Suprapubic skin (tissue), 4 donors: ENCODE results near the gene NPHP1. TPM values are rescaled to one million over a fixed set of nuclear protein-coding genes. Genes with fewer than 3 reads are reported as not detected.
"Not testable (repeated sequence)": the region's sequence is repeated elsewhere in the genome, so short reads cannot be mapped to it uniquely, and the experiment has no call there.

Experiments used
- DNase-seq, 2 donors: peaks; one replicate each; pipeline ENCODE4 v3.0.0-alpha.2; 2019; ENCODE audit warnings: low spot score in 2 of 2
- H3K27ac ChIP-seq: fragments of 200-600 bp; sonication (generic); one replicate; pipeline ENCODE4 v1.5.1; 2019
- H3K27me3 ChIP-seq: fragments of 200-600 bp; sonication (generic); one replicate; pipeline ENCODE4 v1.5.1; 2019
- H3K36me3 ChIP-seq: fragments of 200-600 bp; sonication (generic); one replicate; pipeline ENCODE4 v1.5.1; 2019
- H3K4me1 ChIP-seq: fragments of 200-600 bp; sonication (generic); one replicate; pipeline ENCODE4 v1.5.1; 2019
- H3K4me3 ChIP-seq: fragments of 200-600 bp; sonication (generic); one replicate; pipeline ENCODE4 v1.5.1; 2019; ENCODE audit warnings: mild to moderate bottlenecking
- H3K9me3 ChIP-seq: fragments of 200-600 bp; sonication (generic); one replicate; pipeline ENCODE4 v1.5.1; 2019
- CTCF ChIP-seq, 2 donors: fragments of 200-600 bp in 1 of 2; fragments of 450-650 bp in 1 of 2; sonication (generic) in 1 of 2; IDR thresholded peaks; one replicate each; pipeline ENCODE4 v1.5.1; 2016 to 2019; ENCODE audit warnings: antibody characterized with exemption in 2 of 2, mild to moderate bottlenecking in 1 of 2, moderate library complexity in 1 of 2
- EP300 ChIP-seq: sonication (generic); formaldehyde crosslinking; IDR thresholded peaks from one replicate; pipeline ENCODE4 v1.6.1; 2017; ENCODE audit warnings: antibody characterized with exemption
- POLR2A ChIP-seq, 2 donors: fragments of 450-650 bp; IDR thresholded peaks; one replicate each; pipeline ENCODE4 v1.6.1; 2017; ENCODE audit warnings: antibody characterized with exemption in 2 of 2, mild to moderate bottlenecking in 2 of 2, moderate library complexity in 2 of 2
- POLR2AphosphoS5 ChIP-seq, 3 donors: sonication (generic); formaldehyde crosslinking; IDR thresholded peaks; one replicate each; pipeline ENCODE4 v1.6.1; 2017; ENCODE audit warnings: antibody characterized with exemption in 3 of 3
- WGBS: methylation state at CpG from one replicate; pipeline ENCODE4 v1.1.5; 2018; 5-methylcytosine and 5-hydroxymethylcytosine counted together
- total RNA-seq, 4 donors: library from RNA; depleted of rRNA; stranded (reverse); fragments of >200 nt; gene quantifications; one replicate each; pipeline ENCODE4 v1.1.0, GENCODE V29; 2016

The NPHP1 gene
- total RNA-seq, 4 donors from 2014 or later = 1.9 to 6.5 (median 3.2) TPM

- no peak for DNase-seq
- no peaks in the 10 kb centered on the region for H3K4me1 ChIP-seq
- H3K27me3 ChIP-seq = no peaks in the 10 kb centered on the region
- no peaks in the 10 kb centered on the region for H3K36me3 ChIP-seq
- WGBS = 94% methylated on average over 6 of the region's 6 CpGs
- TF ChIP-seq POLR2A (IDR thresholded peaks at IDR 0.05) = no peak
- TF ChIP-seq EP300 = no peak
- TF ChIP-seq CTCF (IDR thresholded peaks at IDR 0.05) = no peak
- no peak for TF ChIP-seq POLR2AphosphoS5 (IDR thresholded peaks at IDR 0.05)
- no peak overlapping the region for H3K27ac ChIP-seq
- no peak overlapping the region for H3K4me3 ChIP-seq
- H3K9me3 ChIP-seq = no peaks in the 10 kb centered on the region
These were observed 32.3 kb downstream of the NPHP1 start for GRCh38 chr2:110172506-110172905.

- DNase-seq = no peak
- TF ChIP-seq EP300 = no peak
- TF ChIP-seq POLR2AphosphoS5 (IDR thresholded peaks at IDR 0.05) = no peak
- no peak for TF ChIP-seq CTCF (IDR thresholded peaks at IDR 0.05)
- no peak for TF ChIP-seq POLR2A (IDR thresholded peaks at IDR 0.05)
- H3K36me3 ChIP-seq = no peaks in the 10 kb centered on the region
- no peaks in the 10 kb centered on the region for H3K27me3 ChIP-seq
- no peaks in the 10 kb centered on the region for H3K9me3 ChIP-seq
- H3K4me3 ChIP-seq = no peak overlapping the region
- H3K4me1 ChIP-seq = no peaks in the 10 kb centered on the region
- no peak overlapping the region for H3K27ac ChIP-seq
- 89% methylated on average over 3 of the region's 3 CpGs for WGBS
These were observed 34.7 kb downstream of the NPHP1 start for GRCh38 chr2:110170102-110170501.

GRCh38 chr2:110167326-110168000, 37.4 kb downstream of the NPHP1 start:
- Histone ChIP-seq H3K27ac (no peak overlapping the region), H3K36me3 (no peaks in the 10 kb centered on the region), H3K4me3 (no peak overlapping the region), H3K27me3 (no peaks in the 10 kb centered on the region), H3K9me3 (no peaks in the 10 kb centered on the region), H3K4me1 (no peaks in the 10 kb centered on the region)
- DNase-seq = no peak
- TF ChIP-seq CTCF (IDR thresholded peaks at IDR 0.05) = no peak
- no peak for TF ChIP-seq POLR2AphosphoS5 (IDR thresholded peaks at IDR 0.05)
- TF ChIP-seq POLR2A (IDR thresholded peaks at IDR 0.05) = no peak
- no peak for TF ChIP-seq EP300
- WGBS = 70% methylated on average over 5 of the region's 5 CpGs

- 94% methylated on average over 2 of the region's 2 CpGs for WGBS
- Histone ChIP-seq H3K36me3 (no peaks in the 10 kb centered on the region), H3K27ac (no peak overlapping the region), H3K27me3 (no peaks in the 10 kb centered on the region), H3K4me3 (no peak overlapping the region), H3K9me3 (no peaks in the 10 kb centered on the region), H3K4me1 (no peaks in the 10 kb centered on the region)
- no peak for TF ChIP-seq CTCF (IDR thresholded peaks at IDR 0.05)
- no peak for TF ChIP-seq POLR2AphosphoS5 (IDR thresholded peaks at IDR 0.05)
- no peak for TF ChIP-seq EP300
- TF ChIP-seq POLR2A (IDR thresholded peaks at IDR 0.05) = no peak
- no peak for DNase-seq
These were observed 38.5 kb downstream of the NPHP1 start for GRCh38 chr2:110166266-110166665.

- peaks cover 3% of the 10 kb centered on the region for H3K9me3 ChIP-seq
- H3K36me3 ChIP-seq = no peaks in the 10 kb centered on the region
- no peaks in the 10 kb centered on the region for H3K27me3 ChIP-seq
- H3K4me3 ChIP-seq = no peak overlapping the region
- TF ChIP-seq POLR2A (IDR thresholded peaks at IDR 0.05) (no peak), POLR2AphosphoS5 (IDR thresholded peaks at IDR 0.05) (no peak), EP300 (no peak), CTCF (IDR thresholded peaks at IDR 0.05) (peak; percentile 66 to 86)
- DNase-seq = no peak
- H3K27ac ChIP-seq = no peak overlapping the region
- WGBS = 32% methylated on average over 4 of the region's 4 CpGs
- peaks cover 4% of the 10 kb centered on the region for H3K4me1 ChIP-seq
These were observed 47.5 kb downstream of the NPHP1 start for GRCh38 chr2:110157153-110157793.

- not testable (repeated sequence) for H3K27me3 ChIP-seq, H3K4me1 ChIP-seq, H3K9me3 ChIP-seq, H3K4me3 ChIP-seq, DNase-seq, H3K36me3 ChIP-seq, H3K27ac ChIP-seq
- WGBS = 95% methylated on average over 4 of the region's 4 CpGs
These were observed 50.0 kb downstream of the NPHP1 start for GRCh38 chr2:110154828-110155227.

- WGBS = 95% methylated on average over 2 of the region's 2 CpGs
- H3K4me3 ChIP-seq, H3K27ac ChIP-seq, DNase-seq, H3K4me1 ChIP-seq, H3K36me3 ChIP-seq, H3K27me3 ChIP-seq, H3K9me3 ChIP-seq: not testable (repeated sequence)
These were observed 50.6 kb downstream of the NPHP1 start for GRCh38 chr2:110154188-110154587.
